Measurements from ENCODE around the gene FAM72A. TPM values are rescaled to one million over a fixed set of nuclear protein-coding genes. Genes with fewer than 3 reads are reported as not detected.

Gene FAM72A
- total RNA-seq, 1 donor from 2014 or later: 1.5 TPM

GRCh38 chr1:206144605-206145004 lies 58.0 kb downstream of the FAM72A start:
- peaks cover 3% of the 10 kb centered on the region for H3K27me3 Mint-ChIP-seq (ENCODE audit: unreplicated experiment)
- H3K4me1 Mint-ChIP-seq (ENCODE audit: low read depth, unreplicated experiment): peaks cover 10% of the 10 kb centered on the region
- H3K4me3 Mint-ChIP-seq (ENCODE audit: unreplicated experiment): no peak overlapping the region
- TF ChIP-seq CTCF (IDR thresholded peaks at IDR 0.05; ENCODE audit: partially characterized antibody, unreplicated experiment): no peak
- peak overlapping the region; percentile 11 for H3K27ac Mint-ChIP-seq (ENCODE audit: unreplicated experiment)
- peaks cover 6% of the 10 kb centered on the region for H3K9me3 Mint-ChIP-seq (ENCODE audit: unreplicated experiment)
- DNase-seq: no peak
- H3K36me3 Mint-ChIP-seq (ENCODE audit: unreplicated experiment): peaks cover 5% of the 10 kb centered on the region

- Mint-ChIP-seq H3K36me3 (ENCODE audit: unreplicated experiment) (peaks cover 5% of the 10 kb centered on the region), H3K9me3 (ENCODE audit: unreplicated experiment) (peaks cover 6% of the 10 kb centered on the region), H3K27ac (ENCODE audit: unreplicated experiment) (peak overlapping the region; percentile 11), H3K4me3 (ENCODE audit: unreplicated experiment) (peak overlapping the region; percentile 32), H3K4me1 (ENCODE audit: low read depth, unreplicated experiment) (peaks cover 10% of the 10 kb centered on the region), H3K27me3 (ENCODE audit: unreplicated experiment) (peaks cover 3% of the 10 kb centered on the region)
- TF ChIP-seq CTCF (IDR thresholded peaks at IDR 0.05; ENCODE audit: partially characterized antibody, unreplicated experiment): no peak
- DNase-seq: peak; percentile 26
Measured at GRCh38 chr1:206143537-206144172, 59.0 kb downstream of the FAM72A start.

GRCh38 chr1:206142770-206143169 lies 59.9 kb downstream of the FAM72A start:
- DNase-seq: no peak
- peaks cover 3% of the 10 kb centered on the region for H3K27me3 Mint-ChIP-seq (ENCODE audit: unreplicated experiment)
- H3K27ac Mint-ChIP-seq (ENCODE audit: unreplicated experiment): no peak overlapping the region

GRCh38 chr1:206142011-206142410 lies 60.6 kb downstream of the FAM72A start:
- H3K27ac Mint-ChIP-seq (ENCODE audit: unreplicated experiment): no peak overlapping the region
- no peak overlapping the region for H3K4me3 Mint-ChIP-seq (ENCODE audit: unreplicated experiment)
- TF ChIP-seq CTCF (IDR thresholded peaks at IDR 0.05; ENCODE audit: partially characterized antibody, unreplicated experiment): no peak
- no peaks in the 10 kb centered on the region for H3K36me3 Mint-ChIP-seq (ENCODE audit: unreplicated experiment)
- H3K4me1 Mint-ChIP-seq (ENCODE audit: low read depth, unreplicated experiment): peaks cover 10% of the 10 kb centered on the region
- H3K27me3 Mint-ChIP-seq (ENCODE audit: unreplicated experiment): peaks cover 3% of the 10 kb centered on the region
- DNase-seq: no peak
- peaks cover 6% of the 10 kb centered on the region for H3K9me3 Mint-ChIP-seq (ENCODE audit: unreplicated experiment)

More at GRCh38 chr1:206142770-206143169, 59.9 kb downstream of the FAM72A start:
- Mint-ChIP-seq H3K4me3 (ENCODE audit: unreplicated experiment) (no peak overlapping the region), H3K36me3 (ENCODE audit: unreplicated experiment) (no peaks in the 10 kb centered on the region), H3K4me1 (ENCODE audit: low read depth, unreplicated experiment) (peaks cover 10% of the 10 kb centered on the region), H3K9me3 (ENCODE audit: unreplicated experiment) (peaks cover 6% of the 10 kb centered on the region)
- TF ChIP-seq CTCF (IDR thresholded peaks at IDR 0.05; ENCODE audit: partially characterized antibody, unreplicated experiment): no peak

GRCh38 chr1:206136241-206136640 lies 66.4 kb downstream of the FAM72A start:
- Mint-ChIP-seq H3K27ac (ENCODE audit: unreplicated experiment) (no peak overlapping the region), H3K27me3 (ENCODE audit: unreplicated experiment) (peaks cover 1% of the 10 kb centered on the region), H3K36me3 (ENCODE audit: unreplicated experiment) (no peaks in the 10 kb centered on the region), H3K4me3 (ENCODE audit: unreplicated experiment) (no peak overlapping the region), H3K9me3 (ENCODE audit: unreplicated experiment) (peaks cover 6% of the 10 kb centered on the region), H3K4me1 (ENCODE audit: low read depth, unreplicated experiment) (no peaks in the 10 kb centered on the region)
- DNase-seq: no peak
- no peak for TF ChIP-seq CTCF (IDR thresholded peaks at IDR 0.05; ENCODE audit: partially characterized antibody, unreplicated experiment)

Measured in glutamatergic neuron (in vitro differentiated cells).